Naive thymus-derived CD8-positive, alpha-beta T cell (primary cell): Measurements from ENCODE around the gene HMCN2. TPM values are rescaled to one million over a fixed set of nuclear protein-coding genes. Genes with fewer than 3 reads are reported as not detected.
"Not testable (repeated sequence)": the region's sequence is repeated elsewhere in the genome, so short reads cannot be mapped to it uniquely, and the experiment has no call there.

Source experiments
- ATAC-seq, 2 donors: fragments of 150-1000 bp; cut with Tn5 transposase in 1 of 2; sonication (Bioruptor Pico), chemical (Tn5 transposase) in 1 of 2; 1 replicate in 1 of 2; 2 replicates in 1 of 2; pipeline ENCODE4 v1.10.0; 2021; ENCODE audit warnings: mild to moderate bottlenecking in 2 of 2, moderate library complexity in 2 of 2
- POLR2A ChIA-PET: fragments of 350-600 bp; sonication (Branson Sonifier 250); formaldehyde crosslinking; loops from one replicate; lab custom pipeline; 2021; ENCODE audit warnings: antibody characterized with exemption; lab: Charles Lee
- DNase-seq, 10 donors: peaks; one replicate each; pipeline versions ENCODE4 v3.0.0 to v3.0.0-alpha.2; 2020 to 2022
- H3K27ac Mint-ChIP-seq, 10 donors: one replicate each; pipeline ENCODE4 v1.8.0; 2020 to 2022; ENCODE audit warnings: mild to moderate bottlenecking in 10 of 10, mixed read lengths in 10 of 10, moderate library complexity in 4 of 10, inconsistent platforms in 1 of 10
- H3K27me3 Mint-ChIP-seq, 5 donors: one replicate each; pipeline ENCODE4 v1.8.0; 2021 to 2022; ENCODE audit warnings: mixed read lengths in 5 of 5
- H3K36me3 Mint-ChIP-seq, 3 donors: one replicate each; pipeline ENCODE4 v1.8.0; 2020 to 2022; ENCODE audit warnings: mixed read lengths in 3 of 3, mild to moderate bottlenecking in 2 of 3, inconsistent platforms in 1 of 3
- H3K4me1 Mint-ChIP-seq, 4 donors: one replicate each; pipeline ENCODE4 v1.8.0; 2021 to 2022; ENCODE audit warnings: mixed read lengths in 4 of 4
- H3K4me3 Mint-ChIP-seq, 10 donors: one replicate each; pipeline ENCODE4 v1.8.0; 2020 to 2022; ENCODE audit warnings: mild to moderate bottlenecking in 10 of 10, mixed read lengths in 10 of 10, moderate library complexity in 6 of 10, inconsistent platforms in 1 of 10
- H3K9me3 Mint-ChIP-seq, 9 donors: one replicate each; pipeline ENCODE4 v1.8.0; 2020 to 2022; ENCODE audit warnings: mixed read lengths in 9 of 9, mild to moderate bottlenecking in 3 of 9, inconsistent platforms in 1 of 9, moderate library complexity in 1 of 9
- polyA plus RNA-seq, 3 donors: library from polyadenylated mRNA; unstranded; fragments of 300-500 nt; fragmentation: Illumina TruSeq; gene quantifications; one replicate each; pipeline ENCODE4 v1.2.3, GENCODE V29; 2021
- total RNA-seq, 8 experiments: library from RNA in 2 of 8; stranded (reverse) in 2 of 8; gene quantifications; one replicate each; pipeline ENCODE4 v1.2.3 and lab custom pipeline; 2021 to 2026

HMCN2 gene
- total and polyA plus RNA-seq, 5 experiments from 2014 or later, result not detected

DNA sequence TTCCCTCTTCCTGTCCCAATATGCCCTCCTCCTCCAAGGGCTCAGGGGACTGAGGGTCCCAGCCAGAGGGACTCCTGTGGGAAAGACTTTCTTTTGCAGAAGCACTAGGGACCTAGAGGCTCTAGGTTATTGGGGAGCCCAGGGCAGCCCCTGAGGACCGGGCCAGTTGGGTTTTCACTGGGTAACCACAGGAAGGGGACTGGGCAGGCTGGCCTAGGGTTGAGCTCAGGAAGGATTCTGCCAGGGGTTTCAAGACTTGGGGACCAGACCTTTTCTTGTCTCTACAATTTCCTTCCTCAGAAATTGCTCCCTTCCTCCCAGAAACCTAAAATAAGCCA, 24.4 kb upstream of the HMCN2 start:
- Mint-ChIP-seq H3K36me3 (no peaks in the 10 kb centered on the region), H3K27ac (peak overlapping the region in 1 of 10 donors; percentile 80), H3K4me3 (no peak overlapping the region), H3K9me3 (no peaks in the 10 kb centered on the region), H3K4me1 (peaks cover 9 to 26% (median 16%) of the 10 kb centered on the region in 4 donors), H3K27me3 (no peaks in the 10 kb centered on the region)
- no peak for ATAC-seq
- POLR2A ChIA-PET, result no interaction called here
- DNase-seq, result no peak

- no peaks in the 10 kb centered on the region for H3K27me3 Mint-ChIP-seq
- no peaks in the 10 kb centered on the region for H3K36me3 Mint-ChIP-seq
- peak overlapping the region in 9 of 10 donors; percentile 3 to 77 (median 54) for H3K4me3 Mint-ChIP-seq
- DNase-seq (no peak), ATAC-seq (peak; percentile 16 to 23)
- H3K4me1 Mint-ChIP-seq, result peaks cover 9 to 26% (median 16%) of the 10 kb centered on the region in 4 donors
- POLR2A ChIA-PET, result no interaction called here
- H3K9me3 Mint-ChIP-seq, result no peaks in the 10 kb centered on the region
- peak overlapping the region in 3 of 10 donors; percentile 48 to 80 (median 61) for H3K27ac Mint-ChIP-seq
Measured at GRCh38 chr9:130242270-130243014, 23.1 kb upstream of the HMCN2 start.

DNA sequence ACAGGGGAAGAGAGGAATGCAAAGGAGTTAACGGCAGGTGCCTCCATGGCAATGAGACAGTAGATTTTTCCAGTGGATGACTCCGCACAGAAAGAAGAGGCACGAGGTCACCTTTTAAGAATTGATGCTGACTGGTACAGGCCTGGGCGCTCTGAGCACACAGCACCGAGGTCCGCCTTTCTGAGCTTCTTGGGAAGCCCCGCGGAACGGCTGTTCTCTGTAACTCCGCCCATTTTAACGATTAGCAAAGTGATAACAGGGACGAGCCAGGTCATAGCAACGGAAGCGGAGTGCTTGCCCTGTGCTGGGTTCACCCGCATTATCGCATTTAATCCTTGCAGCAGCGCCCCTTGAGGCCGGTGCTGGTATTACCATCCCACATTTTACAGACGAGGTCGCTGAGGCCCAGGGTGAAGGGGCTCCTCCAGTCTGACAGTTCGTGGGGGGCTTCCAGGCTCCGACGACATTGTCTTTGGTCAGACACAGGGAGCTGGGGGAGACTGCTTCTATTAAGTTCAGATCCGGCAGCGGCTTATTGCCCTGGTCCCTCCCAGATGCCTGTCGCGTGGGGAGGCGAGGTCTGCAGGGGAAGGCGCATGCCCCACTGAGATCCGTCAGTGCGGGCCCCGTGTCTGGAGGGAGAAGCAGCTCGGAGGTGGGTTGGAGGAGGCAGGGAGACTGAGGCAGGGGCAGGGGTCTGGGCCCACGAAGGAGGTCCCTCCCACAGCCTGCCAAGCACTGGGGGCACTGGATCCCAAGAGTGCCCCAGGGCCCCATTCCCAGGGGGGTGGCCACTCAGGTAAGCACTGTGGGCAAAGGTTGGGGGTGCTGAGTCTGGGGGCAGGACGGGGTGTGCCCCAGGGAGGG, 22.3 kb upstream of the HMCN2 start:
- ATAC-seq (peak; percentile 86 to 89), DNase-seq (peak; percentile 43 to 83 (median 71))
- H3K27me3 Mint-ChIP-seq, result no peaks in the 10 kb centered on the region
- H3K36me3 Mint-ChIP-seq, result no peaks in the 10 kb centered on the region
- peak overlapping the region; percentile 3 to 77 (median 56) for H3K4me3 Mint-ChIP-seq
- no peaks in the 10 kb centered on the region for H3K9me3 Mint-ChIP-seq
- H3K4me1 Mint-ChIP-seq, result peaks cover 9 to 26% (median 16%) of the 10 kb centered on the region in 4 donors
- POLR2A ChIA-PET, result interaction anchor here (0.6 kb wide), 1 partner anchor 436 kb away, joined by 3 read pairs; no protein-coding TSS in a partner anchor
- H3K27ac Mint-ChIP-seq, result peak overlapping the region in 5 of 10 donors; percentile 13 to 80 (median 48)

DNA sequence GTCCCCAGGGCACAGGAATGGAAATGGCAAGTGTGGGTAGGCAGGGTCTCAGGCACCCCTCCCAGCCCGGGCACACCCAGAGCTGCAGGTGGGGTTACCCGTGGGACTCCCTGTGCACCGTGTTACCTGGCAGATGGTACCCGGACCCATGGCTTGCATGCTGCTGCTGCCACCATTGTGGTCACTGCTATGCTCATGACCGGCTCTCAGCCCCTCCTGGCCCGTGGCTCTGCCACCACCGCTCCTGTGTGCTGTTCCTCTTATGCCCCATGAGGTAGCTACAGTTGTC, 21.7 kb upstream of the HMCN2 start:
- no peak overlapping the region for H3K27ac Mint-ChIP-seq

GRCh38 chr9:130244548-130245165, 20.9 kb upstream of the HMCN2 start:
- no peak overlapping the region for H3K4me3 Mint-ChIP-seq
- no peak for DNase-seq
- H3K9me3 Mint-ChIP-seq, result no peaks in the 10 kb centered on the region
- POLR2A ChIA-PET, result no interaction called here
- H3K27ac Mint-ChIP-seq, result peak overlapping the region in 1 of 10 donors; percentile 30
- no peaks in the 10 kb centered on the region for H3K36me3 Mint-ChIP-seq
- no peaks in the 10 kb centered on the region for H3K27me3 Mint-ChIP-seq
- peaks cover 9 to 23% (median 16%) of the 10 kb centered on the region in 4 donors for H3K4me1 Mint-ChIP-seq
- no peak for ATAC-seq

More for the DNA sequence above, 21.7 kb upstream of the HMCN2 start:
- Mint-ChIP-seq H3K9me3 (no peaks in the 10 kb centered on the region), H3K4me3 (peak overlapping the region in 1 of 10 donors; percentile 38), H3K36me3 (no peaks in the 10 kb centered on the region), H3K4me1 (peaks cover 9 to 26% (median 16%) of the 10 kb centered on the region in 4 donors), H3K27me3 (no peaks in the 10 kb centered on the region)
- ATAC-seq, result no peak
- DNase-seq, result no peak
- POLR2A ChIA-PET, result interaction anchor here (0.6 kb wide), 1 partner anchor 436 kb away, joined by 3 read pairs; no protein-coding TSS in a partner anchor

- Mint-ChIP-seq H3K9me3 (no peaks in the 10 kb centered on the region), H3K4me3 (no peak overlapping the region), H3K36me3 (no peaks in the 10 kb centered on the region), H3K27ac (no peak overlapping the region), H3K27me3 (peaks cover 0 to 2% (median 0%) of the 10 kb centered on the region in 5 donors), H3K4me1 (peaks cover 9 to 17% (median 12%) of the 10 kb centered on the region in 4 donors)
- POLR2A ChIA-PET, result interaction anchor here (0.7 kb wide), 2 partner anchors 235 to 503 kb away, joined by 3 to 4 read pairs; no protein-coding TSS in a partner anchor
- ATAC-seq, result no peak
- no peak for DNase-seq
Measured at GRCh38 chr9:130245474-130245873, 20.1 kb upstream of the HMCN2 start.

DNA sequence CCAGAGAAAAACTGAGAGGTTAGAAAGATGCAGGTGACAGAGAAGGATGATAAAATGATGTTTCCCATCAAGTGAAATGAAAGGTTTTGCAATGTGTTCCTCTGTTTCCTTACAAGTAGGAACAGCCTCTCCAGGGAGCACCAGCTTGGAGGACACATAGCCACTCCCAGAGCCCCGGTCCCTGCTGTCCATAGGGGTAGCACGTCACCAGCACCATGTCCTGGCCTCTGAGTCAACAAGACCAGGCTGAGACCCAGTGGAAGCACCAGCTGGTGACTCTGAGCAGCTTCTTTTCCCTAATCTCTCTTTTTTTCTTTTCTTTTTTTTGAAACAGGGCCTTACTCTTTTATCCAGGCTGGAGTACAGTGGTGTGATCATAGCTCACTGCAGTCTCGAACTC, 19.4 kb upstream of the HMCN2 start:
- H3K9me3 Mint-ChIP-seq, result no peaks in the 10 kb centered on the region
- H3K36me3 Mint-ChIP-seq, result no peaks in the 10 kb centered on the region
- no peak overlapping the region for H3K4me3 Mint-ChIP-seq
- ATAC-seq (no peak), DNase-seq (no peak)
- no peak overlapping the region for H3K27ac Mint-ChIP-seq
- peaks cover 5 to 11% (median 8%) of the 10 kb centered on the region in 4 donors for H3K4me1 Mint-ChIP-seq
- peaks cover 0 to 9% (median 0%) of the 10 kb centered on the region in 5 donors for H3K27me3 Mint-ChIP-seq
- POLR2A ChIA-PET, result interaction anchor here (0.7 kb wide), 2 partner anchors 236 to 503 kb away, joined by 3 to 4 read pairs; no protein-coding TSS in a partner anchor

GRCh38 chr9:130254747-130255630, 10.6 kb upstream of the HMCN2 start:
- Mint-ChIP-seq H3K36me3 (no peaks in the 10 kb centered on the region), H3K4me3 (no peak overlapping the region), H3K9me3 (no peaks in the 10 kb centered on the region), H3K4me1 (no peaks in the 10 kb centered on the region), H3K27ac (no peak overlapping the region), H3K27me3 (peaks cover 14 to 41% (median 14%) of the 10 kb centered on the region in 5 donors)
- DNase-seq (no peak), ATAC-seq (no peak)
- POLR2A ChIA-PET, result no interaction called here

DNA sequence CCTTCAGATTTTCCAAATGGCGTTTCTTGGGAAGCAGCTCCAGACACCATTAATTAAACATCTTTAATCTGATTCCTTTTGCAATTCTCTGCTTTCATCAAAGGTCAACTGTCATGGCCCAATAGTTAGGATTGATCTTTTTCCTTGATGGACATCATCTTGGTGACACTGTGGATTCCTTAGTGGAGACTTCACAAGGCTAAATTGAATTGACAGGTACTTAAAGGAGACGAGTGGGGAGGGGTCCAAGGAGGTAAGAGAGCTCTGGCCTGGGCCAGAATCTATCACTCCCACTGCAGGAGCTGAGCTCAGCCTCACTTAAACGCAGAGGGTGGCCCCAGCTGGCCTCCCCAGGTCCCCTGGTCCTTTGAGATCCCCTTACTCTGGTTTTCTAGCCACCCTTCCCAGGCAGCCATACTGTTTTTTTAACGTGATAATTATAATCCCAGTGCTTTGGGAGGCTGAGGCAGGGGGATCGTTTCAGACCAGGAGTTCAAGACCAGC, 9.9 kb upstream of the HMCN2 start:
- Mint-ChIP-seq H3K27me3 (peaks cover 17 to 48% (median 19%) of the 10 kb centered on the region in 5 donors), H3K27ac (no peak overlapping the region), H3K4me3 (no peak overlapping the region), H3K4me1 (no peaks in the 10 kb centered on the region), H3K36me3 (no peaks in the 10 kb centered on the region), H3K9me3 (no peaks in the 10 kb centered on the region)
- ATAC-seq (no peak), DNase-seq (no peak)
- POLR2A ChIA-PET, result no interaction called here

DNA sequence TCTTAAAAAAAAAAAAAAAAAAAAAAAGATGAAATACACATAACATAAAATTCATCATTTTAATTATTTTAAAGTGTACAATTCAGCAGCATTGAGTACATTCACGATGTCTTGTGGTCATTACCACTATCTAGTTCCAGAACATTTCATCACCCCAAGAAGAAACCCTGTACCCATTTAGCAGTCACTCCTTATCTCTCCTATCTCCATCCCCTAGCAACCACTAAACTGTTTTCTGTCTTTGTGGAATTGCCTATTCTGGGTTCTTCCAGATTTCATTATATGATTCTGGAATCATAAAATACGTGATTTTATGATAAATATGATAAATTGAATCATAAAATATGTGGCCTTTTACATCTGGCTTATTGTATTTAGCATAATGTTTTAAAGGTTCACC, 8.9 kb upstream of the HMCN2 start:
- Mint-ChIP-seq H3K9me3 (no peaks in the 10 kb centered on the region), H3K36me3 (no peaks in the 10 kb centered on the region), H3K27ac (no peak overlapping the region), H3K4me3 (no peak overlapping the region), H3K4me1 (no peaks in the 10 kb centered on the region), H3K27me3 (peaks cover 17 to 57% (median 27%) of the 10 kb centered on the region in 5 donors)
- ATAC-seq, result no peak
- no peak for DNase-seq
- POLR2A ChIA-PET, result no interaction called here

GRCh38 chr9:130258137-130258536, 7.4 kb upstream of the HMCN2 start:
- H3K36me3 Mint-ChIP-seq, H3K4me3 Mint-ChIP-seq, DNase-seq, H3K27ac Mint-ChIP-seq, ATAC-seq, POLR2A ChIA-PET, H3K9me3 Mint-ChIP-seq, H3K4me1 Mint-ChIP-seq: not testable (repeated sequence)
- H3K27me3 Mint-ChIP-seq, result peaks cover 22 to 63% (median 39%) of the 10 kb centered on the region in 5 donors
